ENCODE measurements around the gene WDPCP. TPM values are rescaled to one million over a fixed set of nuclear protein-coding genes. Genes with fewer than 3 reads are reported as not detected.

The WDPCP gene
- total and polyA plus RNA-seq, 2 of the 4 experiments (the other 2 are of a cell fraction) = 2.2 to 10.2 TPM

- no peak overlapping the region for H3K18ac ChIP-seq (ENCODE audit: low read depth, low read length)
- H3K9me3 ChIP-seq (ENCODE audit: control insufficient read depth, insufficient read depth, low read length) = no peaks in the 10 kb centered on the region
- intact Hi-C loops (cut with micrococcal nuclease) = no loop called here
- no peaks in the 10 kb centered on the region for H4K20me1 ChIP-seq (ENCODE audit: insufficient read depth, low read length)
- no peak overlapping the region for H4K5ac ChIP-seq (ENCODE audit: low read depth, low read length)
- no peak overlapping the region for H2AK5ac ChIP-seq (ENCODE audit: low read depth, low read length)
- no peak overlapping the region for H4K91ac ChIP-seq (ENCODE audit: insufficient read depth, low read depth, low read length)
- H3K4ac ChIP-seq (ENCODE audit: low read depth, low read length) = no peak overlapping the region
- H3K4me2 ChIP-seq (ENCODE audit: low read depth, low read length) = no peak overlapping the region
- no peak overlapping the region for H2BK120ac ChIP-seq (ENCODE audit: low read depth, low read length)
- no peak for ATAC-seq (ENCODE audit: low read depth)
- H3K27me3 ChIP-seq (ENCODE audit: control insufficient read depth, insufficient read depth, low read length) = no peaks in the 10 kb centered on the region
- in situ Hi-C loops (cut with MboI; ENCODE audit: low sequenced_read_pairs) = no loop called here
- no peak overlapping the region for H3K23ac ChIP-seq (ENCODE audit: low read depth, low read length)
- H2BK20ac ChIP-seq (ENCODE audit: low read depth, low read length) = no peak overlapping the region
- H2AK9ac ChIP-seq (replicated peaks; ENCODE audit: low read depth, low read length, poor library complexity) = no peak overlapping the region
- no peaks in the 10 kb centered on the region for H3K4me1 ChIP-seq (ENCODE audit: control insufficient read depth, insufficient read depth, low read length)
- no TSS peak for BruUV-seq (replicated peaks)
- no peak overlapping the region for H3K14ac ChIP-seq (replicated peaks; ENCODE audit: low read depth, low read length)
- dilution Hi-C loops (cut with HindIII; ENCODE audit: low sequenced_read_pairs, unreplicated experiment) = no loop called here
- no peaks in the 10 kb centered on the region for H3K79me1 ChIP-seq (ENCODE audit: low read depth in 1 of 2, low read length in 2 of 2)
- no peak for DNase-seq
- H3K9ac ChIP-seq (ENCODE audit: low read depth, low read length) = no peak overlapping the region
- no peak overlapping the region for H2AFZ ChIP-seq (replicated peaks; ENCODE audit: low read length, poor library complexity)
- TF ChIP-seq SMC3 (IDR thresholded peaks at IDR 0.05; ENCODE audit: low read depth, low read length) = no peak
- TF ChIP-seq MXI1 (IDR thresholded peaks at IDR 0.05; ENCODE audit: borderline replicate concordance, low read depth, low read length) = no peak
- TF ChIP-seq CEBPB (IDR thresholded peaks at IDR 0.05; ENCODE audit: low read depth, low read length) = no peak
- no peak for TF ChIP-seq CTCF (conservative IDR thresholded peaks at IDR 0.05; ENCODE audit: low read depth, low read length)
- TF ChIP-seq ELK1 (IDR thresholded peaks at IDR 0.05; ENCODE audit: borderline replicate concordance, low read depth, low read length) = no peak
- no peak for TF ChIP-seq RFX5 (IDR thresholded peaks at IDR 0.05; ENCODE audit: low read depth, low read length)
- TF ChIP-seq RCOR1 (IDR thresholded peaks at IDR 0.05; ENCODE audit: insufficient replicate concordance, low read length) = no peak
- TF ChIP-seq RAD21 (IDR thresholded peaks at IDR 0.05; ENCODE audit: low read length) = no peak
- TF ChIP-seq USF2 (IDR thresholded peaks at IDR 0.05; ENCODE audit: low read depth, low read length) = no peak
- no peak for TF ChIP-seq MAFK (IDR thresholded peaks at IDR 0.05; ENCODE audit: low read depth, low read length)
- TF ChIP-seq MAZ (IDR thresholded peaks at IDR 0.05; ENCODE audit: borderline replicate concordance, low read depth, low read length) = no peak
- TF ChIP-seq CHD1 (IDR thresholded peaks at IDR 0.05; ENCODE audit: low read depth, low read length) = no peak
- no peak for TF ChIP-seq NFE2L2 (IDR thresholded peaks at IDR 0.05; ENCODE audit: low read depth, low read length)
- TF ChIP-seq BHLHE40 (IDR thresholded peaks at IDR 0.05; ENCODE audit: low read depth, low read length) = no peak
- no peak for TF ChIP-seq POLR2A (IDR thresholded peaks at IDR 0.05; ENCODE audit: low read depth, low read length)
- TF ChIP-seq FOS (IDR thresholded peaks at IDR 0.05; ENCODE audit: low read depth, low read length) = no peak
- no peaks in the 10 kb centered on the region for H3K36me3 ChIP-seq (ENCODE audit: control insufficient read depth, insufficient read depth, low read length)
- no peak overlapping the region for H2BK5ac ChIP-seq (ENCODE audit: low read depth, low read length, poor library complexity, severe bottlenecking)
- no peaks in the 10 kb centered on the region for H3K9me1 ChIP-seq (ENCODE audit: insufficient read depth, low read length)
- H3K4me3 ChIP-seq (ENCODE audit: insufficient read depth, low read depth, low read length) = no peak overlapping the region
- no peak overlapping the region for H4K8ac ChIP-seq (ENCODE audit: low read depth in 2 of 2, low read length in 2 of 2)
- ChIA-PET POLR2A (ENCODE audit: unreplicated experiment) (no interaction called here), CTCF (interaction anchor here (0.7 to 1.4 kb wide), 3 partner anchors 9 to 47 kb away, joined by 3 to 5 read pairs (median 3); no protein-coding TSS in a partner anchor)
- no peak overlapping the region for H3K27ac ChIP-seq (ENCODE audit: insufficient read depth, low read length)
- H2BK15ac ChIP-seq (ENCODE audit: low read depth, low read length) = no peak overlapping the region
- WGBS, 2 experiments (ENCODE audit: extremely low coverage in 2 of 2, insufficient read length in 1 of 2) = 100% methylated on average over 1 of the region's 4 CpGs; no CpG with 5 or more reads in 1 of the 2 experiments
- H3K56ac ChIP-seq (ENCODE audit: extremely low read depth, insufficient read depth, low read length) = no peak overlapping the region
Observed at GRCh38 chr2:63425079-63425416, 163.2 kb downstream of the WDPCP start.

All from IMR-90 (cell line).